GM18907 (cell line): ENCODE data around the gene HIPK2.
"Not testable (repeated sequence)": the region's sequence is repeated elsewhere in the genome, so short reads cannot be mapped to it uniquely, and the experiment has no call there.

Experiments
- ATAC-seq: cut with Tn5 transposase; IDR thresholded peaks from one replicate; pipeline ENCODE4 v1.9.1; 2021; ENCODE audit warnings: mild to moderate bottlenecking, moderate library complexity; ENCODE audit not compliant: unreplicated experiment

The HIPK2 gene

GRCh38 chr7:139557857-139558581, 219.8 kb downstream of the HIPK2 start:
- no peak for ATAC-seq

GRCh38 chr7:139553991-139554700, 223.7 kb downstream of the HIPK2 start:
- not testable (repeated sequence) for ATAC-seq

- no peak for ATAC-seq
Observed at GRCh38 chr7:139548302-139549028, 229.3 kb downstream of the HIPK2 start.

GRCh38 chr7:139544645-139545044, 233.2 kb downstream of the HIPK2 start:
- no peak for ATAC-seq

GRCh38 chr7:139543801-139544603, 233.8 kb downstream of the HIPK2 start:
- ATAC-seq, result no peak

GRCh38 chr7:139542308-139543151, 235.3 kb downstream of the HIPK2 start:
- no peak for ATAC-seq

- no peak for ATAC-seq
Observed at GRCh38 chr7:139541600-139542307, 236.0 kb downstream of the HIPK2 start.

- ATAC-seq, result no peak
Observed at GRCh38 chr7:139540203-139540602, 237.6 kb downstream of the HIPK2 start.

GRCh38 chr7:139538881-139539635, 238.7 kb downstream of the HIPK2 start:
- no peak for ATAC-seq

- ATAC-seq, result no peak
Observed at GRCh38 chr7:139536152-139536551, 241.6 kb downstream of the HIPK2 start.

- no peak for ATAC-seq
Observed at GRCh38 chr7:139534966-139535651, 242.7 kb downstream of the HIPK2 start.

- ATAC-seq, result no peak
Observed at GRCh38 chr7:139534096-139534495, 243.7 kb downstream of the HIPK2 start.

- ATAC-seq, result no peak
Observed at GRCh38 chr7:139532636-139533155, 245.1 kb downstream of the HIPK2 start.

- no peak for ATAC-seq
Observed at GRCh38 chr7:139531094-139531493, 246.7 kb downstream of the HIPK2 start.

- no peak for ATAC-seq
Observed at GRCh38 chr7:139526578-139527544, 250.9 kb downstream of the HIPK2 start.

- ATAC-seq, result no peak
Observed at GRCh38 chr7:139525750-139526149, 252.0 kb downstream of the HIPK2 start.

- no peak for ATAC-seq
Observed at GRCh38 chr7:139525239-139525638, 252.6 kb downstream of the HIPK2 start.
